Pancreas (tissue), 10 donors: Measurements from ENCODE around the gene ATAT1. TPM values are rescaled to one million over a fixed set of nuclear protein-coding genes. Genes with fewer than 3 reads are reported as not detected.
A peak's percentile ranks its signal among the peaks of the same experiment; 100 is the strongest.
"Not testable (repeated sequence)": the region's sequence is repeated elsewhere in the genome, so short reads cannot be mapped to it uniquely, and the experiment has no call there.

Source experiments
- ATAC-seq, 4 donors: fragments of 200-7000 bp; cut with Tn5 transposase; one replicate each; pipeline versions ENCODE4 v1.8.0 to v1.9.1; 2020; ENCODE audit warnings: mild to moderate bottlenecking in 4 of 4, moderate library complexity in 4 of 4
- DNase-seq, 6 donors: peaks; one replicate each; pipeline ENCODE4 v3.0.0-alpha.2; 2020
- FAIRE-seq: peaks from 2 replicates; lab custom pipeline; 2012; peaks lifted over from hg19 to GRCh38; lab: Jason Lieb, UNC
- H3K27ac ChIP-seq, 4 donors: fragments of 200-600 bp; sonication (generic); 1 replicate in 3 of 4; 2 replicates in 1 of 4; pipeline versions ENCODE4 v1.5.0 to v1.8.0; 2020
- H3K27me3 ChIP-seq, 4 donors: fragments of 200-600 bp; one replicate each; pipeline ENCODE4 v1.8.0; 2021
- H3K36me3 ChIP-seq, 3 donors: fragments of 200-600 bp; sonication (generic) in 1 of 3; one replicate each; pipeline versions ENCODE4 v1.5.0 to v1.8.0; 2020 to 2021
- H3K4me1 ChIP-seq, 3 donors: fragments of 200-600 bp; one replicate each; pipeline ENCODE4 v1.8.0; 2021
- H3K4me3 ChIP-seq, 4 donors: fragments of 200-600 bp; sonication (generic) in 2 of 4; one replicate each; pipeline versions ENCODE4 v1.5.0 to v1.8.0; 2020 to 2021
- H3K9me3 ChIP-seq, 4 donors: fragments of 200-600 bp; one replicate each; pipeline ENCODE4 v1.8.0; 2021
- WGBS, 2 donors: extraction: QIAGEN DNeasy Blood & Tissue Kit; methylation state at CpG; one replicate each; pipeline ENCODE4 v1.1.7; 2013; 5-methylcytosine and 5-hydroxymethylcytosine counted together
- intact Hi-C, 3 donors: fragments of 100-400 bp; cut with DNase I; formaldehyde crosslinking; loops; one replicate each; pipeline versions ENCODE4 v1.11.1 to v1.14.2; 2022
- polyA plus RNA-seq, 2 donors: library from polyadenylated mRNA; stranded (reverse); fragments of 200-250 nt; gene quantifications; one replicate each; pipeline ENCODE4 v1.2.3, GENCODE V29; 2013
- total RNA-seq, 6 donors: library from RNA; stranded (reverse); fragmentation: NEBNext Ultra II Directional in 4 of 6; extraction: Animal tissue kit (Norgen Biotek cat#: 25700) in 4 of 6; gene quantifications; one replicate each; pipeline versions ENCODE4 v1.2.1 to v1.2.4, GENCODE V29; 2021 to 2023
- TF ChIP-seq, protein P1 (sequence below), 4 donors: fragments of 200-600 bp; sonication (generic) in 3 of 4; IDR thresholded peaks; one replicate each; pipeline versions ENCODE4 v1.5.0 to v1.8.0; 2021; ENCODE audit warnings: antibody characterized with exemption in 4 of 4
- donor health status: healthy with polysubstance abuse.
- donor health status: DM: no; HTN: no; CAD: no; lungs with moderate emphysema.
- donor health status: DM: no; HTN: no; CAD: no.
- donor health status: control.
- donor health status: control.
- donor health status: Bipolar disorder and iron deficiency.
- donor health status: DM: yes; HTN: yes; CAD: no.
- donor health status: DM: no; HTN: no; CAD: no.
- donor health status: DM: no; HTN: no; CAD: no.
- donor health status: DM: yes; HTN: yes; CAD: no.

ATAT1 gene
- total and polyA plus RNA-seq, 8 donors, result 2.1 to 9.1 (median 3.6) TPM

GRCh38 chr6:30664994-30665767 is 38.5 kb downstream of the ATAT1 start:
- intact Hi-C loops, result no loop called here
- H3K9me3 ChIP-seq, result no peaks in the 10 kb centered on the region
- no peak overlapping the region for H3K4me3 ChIP-seq
- no peaks in the 10 kb centered on the region for H3K4me1 ChIP-seq
- H3K27me3 ChIP-seq, result no peaks in the 10 kb centered on the region
- whole genome bisulfite sequencing, 2 donors, result 90 to 93% methylated on average over 34 of the region's 34 CpGs
- H3K36me3 ChIP-seq, result peaks cover 3 to 67% (median 34%) of the 10 kb centered on the region in 3 donors
- no peak for ATAC-seq
- DNase-seq, result no peak
- TF ChIP-seq, protein P1, sequence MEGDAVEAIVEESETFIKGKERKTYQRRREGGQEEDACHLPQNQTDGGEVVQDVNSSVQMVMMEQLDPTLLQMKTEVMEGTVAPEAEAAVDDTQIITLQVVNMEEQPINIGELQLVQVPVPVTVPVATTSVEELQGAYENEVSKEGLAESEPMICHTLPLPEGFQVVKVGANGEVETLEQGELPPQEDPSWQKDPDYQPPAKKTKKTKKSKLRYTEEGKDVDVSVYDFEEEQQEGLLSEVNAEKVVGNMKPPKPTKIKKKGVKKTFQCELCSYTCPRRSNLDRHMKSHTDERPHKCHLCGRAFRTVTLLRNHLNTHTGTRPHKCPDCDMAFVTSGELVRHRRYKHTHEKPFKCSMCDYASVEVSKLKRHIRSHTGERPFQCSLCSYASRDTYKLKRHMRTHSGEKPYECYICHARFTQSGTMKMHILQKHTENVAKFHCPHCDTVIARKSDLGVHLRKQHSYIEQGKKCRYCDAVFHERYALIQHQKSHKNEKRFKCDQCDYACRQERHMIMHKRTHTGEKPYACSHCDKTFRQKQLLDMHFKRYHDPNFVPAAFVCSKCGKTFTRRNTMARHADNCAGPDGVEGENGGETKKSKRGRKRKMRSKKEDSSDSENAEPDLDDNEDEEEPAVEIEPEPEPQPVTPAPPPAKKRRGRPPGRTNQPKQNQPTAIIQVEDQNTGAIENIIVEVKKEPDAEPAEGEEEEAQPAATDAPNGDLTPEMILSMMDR (IDR thresholded peaks at IDR 0.05), result no peak
- H3K27ac ChIP-seq, result no peak overlapping the region
- no peak for FAIRE-seq

GRCh38 chr6:30666300-30666699 is 39.6 kb downstream of the ATAT1 start:
- 74 to 76% methylated on average over 2 of the region's 2 CpGs for WGBS, 2 donors
- peak in 1 of 4 donors; percentile 31 for ATAC-seq
- H3K27me3 ChIP-seq, intact Hi-C loops, H3K4me3 ChIP-seq, DNase-seq, H3K27ac ChIP-seq, FAIRE-seq, H3K9me3 ChIP-seq, H3K4me1 ChIP-seq: not testable (repeated sequence)
- H3K36me3 ChIP-seq, result peaks cover 3 to 60% (median 30%) of the 10 kb centered on the region in 3 donors

- ATAC-seq, result no peak
- peak in 1 of 6 donors; percentile 24 for DNase-seq
- intact Hi-C loops, result no loop called here
- Histone ChIP-seq H3K27me3 (no peaks in the 10 kb centered on the region), H3K36me3 (peaks cover 0 to 14% (median 0%) of the 10 kb centered on the region in 3 donors), H3K4me3 (no peak overlapping the region), H3K27ac (no peak overlapping the region), H3K4me1 (peaks cover 5 to 13% (median 6%) of the 10 kb centered on the region in 3 donors), H3K9me3 (no peaks in the 10 kb centered on the region)
- WGBS, 2 donors, result 83 to 86% methylated on average over 27 of the region's 27 CpGs
- no peak for FAIRE-seq
- TF ChIP-seq, protein P1 (IDR thresholded peaks at IDR 0.05), result no peak
Observed at GRCh38 chr6:30670760-30671527, 44.3 kb downstream of the ATAT1 start.

DNA sequence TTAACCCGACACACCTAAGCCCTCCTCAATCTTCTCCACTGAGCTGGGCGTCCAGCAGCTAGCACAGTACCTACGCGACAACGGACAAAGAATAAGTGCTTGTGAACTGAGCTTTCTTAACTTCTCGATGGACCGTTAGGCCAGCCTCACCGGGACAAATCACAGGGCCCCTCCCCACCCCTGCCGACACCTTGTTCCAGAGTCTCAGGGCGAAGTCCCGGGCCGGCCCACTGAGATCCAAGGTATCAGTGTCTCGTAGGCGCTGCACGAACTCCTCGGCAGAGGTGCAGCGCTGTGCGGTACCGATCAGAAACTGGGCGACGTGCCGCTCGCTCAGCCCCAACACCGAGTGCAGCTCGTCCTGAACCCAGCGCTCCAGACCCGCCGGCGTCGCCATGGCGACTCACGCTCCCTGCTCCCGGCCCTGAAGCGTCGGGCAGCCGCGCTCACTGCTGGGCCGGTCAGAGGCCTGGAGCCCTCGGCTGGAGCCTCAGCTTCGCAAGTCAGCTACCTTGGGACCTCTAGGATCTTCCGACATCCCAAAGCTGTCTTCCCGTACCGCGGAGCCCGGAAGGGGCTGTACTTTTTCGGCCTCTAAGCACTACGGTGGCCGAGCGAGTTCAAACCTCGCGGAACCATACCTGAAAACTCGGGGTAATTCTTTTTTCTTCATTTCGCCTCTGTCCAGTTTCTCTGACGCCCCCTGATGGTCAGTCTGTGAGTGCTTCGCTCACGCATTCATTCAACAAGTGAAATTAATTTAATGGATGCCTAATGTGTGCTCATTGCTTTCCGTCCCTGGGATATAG is 46.0 kb downstream of the ATAT1 start, which contains the start of gene DHX16:
Gene DHX16, minus strand, starts transcription at position 562 of the 809 bp plus-strand sequence. Its CDS starts 165 bp downstream, at position 397.
- intact Hi-C loops, result no loop called here
- peak; percentile 88 for FAIRE-seq
- H3K27me3 ChIP-seq, result no peaks in the 10 kb centered on the region
- H3K27ac ChIP-seq, result peak within 1 kb of the TSS in 3 of 4 donors; percentile 26 to 48 (median 28)
- peaks cover 0 to 13% (median 0%) of the 10 kb centered on the region in 3 donors for H3K36me3 ChIP-seq
- 0% methylated on average over 57 of the region's 57 CpGs for WGBS, 2 donors
- peak; percentile 92 to 97 (median 95) for DNase-seq
- H3K4me3 ChIP-seq, result peak within 1 kb of the TSS; percentile 88 to 96 (median 92)
- peak; percentile 94 to 97 (median 96) for ATAC-seq
- TF ChIP-seq, protein P1 (IDR thresholded peaks at IDR 0.05), result peak; percentile 70 to 81 (median 76)
- peaks cover 5 to 13% (median 6%) of the 10 kb centered on the region in 3 donors for H3K4me1 ChIP-seq
- H3K9me3 ChIP-seq, result no peaks in the 10 kb centered on the region
